Panc1 (cell line): ENCODE results near the gene UCP2. TPM values are rescaled to one million over a fixed set of nuclear protein-coding genes. Genes with fewer than 3 reads are reported as not detected.

Experiments used
- ATAC-seq: fragments of 200-7000 bp; cut with Tn5 transposase; 2 replicates; pipeline ENCODE4 v1.9.1; 2020; ENCODE audit warnings: mild to moderate bottlenecking, moderate library complexity
- BruUV-seq: library from RNA; stranded (reverse); fragments of 400-500 nt; replicated peaks from 2 replicates; lab custom pipeline; 2021; lab: Mats Ljungman, UMichigan
- CTCF ChIA-PET: fragments of 300-600 bp; sonication (Branson Sonifier 250); formaldehyde crosslinking; loops from one replicate; lab custom pipeline; 2022; ENCODE audit warnings: antibody characterized with exemption; lab: Charles Lee
- POLR2A ChIA-PET: fragments of 300-600 bp; sonication (Branson Sonifier 250); formaldehyde crosslinking; loops from one replicate; lab custom pipeline; 2022; ENCODE audit warnings: antibody characterized with exemption; lab: Charles Lee
- DNase-seq: peaks from one replicate; pipeline ENCODE4 v3.0.0-alpha.2; 2010; ENCODE audit warnings: low read depth, low spot score
- H3K27ac ChIP-seq: 2 replicates; pipeline ENCODE4 v1.5.1; 2011; ENCODE audit warnings: mild to moderate bottlenecking, low read length, inconsistent platforms
- H3K27me3 ChIP-seq: fragments of 200-500 bp; sonication (Bioruptor generic); 2 replicates; pipeline ENCODE4 v1.6.0; 2014; ENCODE audit warnings: low read length, inconsistent platforms; ENCODE audit not compliant: control insufficient read depth, insufficient read depth
- H3K36me3 ChIP-seq: fragments of 200-500 bp; sonication (Bioruptor generic); 2 replicates; pipeline ENCODE4 v1.5.1; 2014; ENCODE audit warnings: inconsistent platforms, mild to moderate bottlenecking, low read length, moderate library complexity; ENCODE audit not compliant: control insufficient read depth, insufficient read depth
- H3K4me1 ChIP-seq: 2 replicates; pipeline ENCODE4 v1.5.1; 2011; ENCODE audit warnings: inconsistent platforms, mild to moderate bottlenecking, low read length, moderate library complexity; ENCODE audit not compliant: control insufficient read depth, insufficient read depth
- H3K4me3 ChIP-seq, 2 experiments: 2 replicates each; pipeline ENCODE4 v1.5.1; 2011 to 2012; ENCODE audit warnings: low read depth in 2 of 2, low read length in 2 of 2, mild to moderate bottlenecking in 2 of 2, inconsistent platforms in 1 of 2, moderate library complexity in 1 of 2
- H3K9me3 ChIP-seq: fragments of 200-500 bp; sonication (Bioruptor generic); 2 replicates; pipeline ENCODE4 v1.5.1; 2014; ENCODE audit warnings: low read depth, mild to moderate bottlenecking, inconsistent platforms, low read length, moderate library complexity; ENCODE audit not compliant: control insufficient read depth, insufficient read depth
- POLR2AphosphoS5 ChIP-seq: IDR thresholded peaks from 2 replicates; pipeline ENCODE4 v1.6.1; 2012; ENCODE audit warnings: mild to moderate bottlenecking, low read depth, low read length, moderate library complexity
- REST ChIP-seq, 2 experiments: IDR thresholded peaks; 2 replicates each; pipeline ENCODE4 v1.6.1; 2011 to 2012; ENCODE audit warnings: low read depth in 2 of 2, control low read depth in 1 of 2, low read length in 1 of 2, mild to moderate bottlenecking in 1 of 2, moderate library complexity in 1 of 2; ENCODE audit not compliant: insufficient read depth in 1 of 2
- SIN3A ChIP-seq: IDR thresholded peaks from 2 replicates; pipeline ENCODE4 v1.6.1; 2012; ENCODE audit warnings: low read depth, mild to moderate bottlenecking, low read length, moderate library complexity, borderline replicate concordance; ENCODE audit not compliant: insufficient read depth
- TCF7L2 ChIP-seq: IDR thresholded peaks from 2 replicates; pipeline ENCODE4 v1.6.1; 2011; ENCODE audit warnings: mild to moderate bottlenecking, low read depth, low read length, inconsistent platforms
- in situ Hi-C: cut with HindIII; loops from 2 replicates; pipeline ENCODE4 v1.10.0; 2016; ENCODE audit warnings: low sequenced_read_pairs, low pct_unique_long_range_greater_than_20kb
- intact Hi-C: fragments of 100-400 bp; cut with micrococcal nuclease; formaldehyde crosslinking; loops from one replicate; pipeline ENCODE4 v1.10.0; 2022; ENCODE audit not compliant: unreplicated experiment
- total RNA-seq: library from RNA; stranded (reverse); gene quantifications from one replicate; pipeline ENCODE4 v1.2.1, GENCODE V29; 2021; ENCODE audit not compliant: unreplicated experiment

Gene UCP2
- total RNA-seq, 1 experiment from 2014 or later = 68.8 TPM

DNA sequence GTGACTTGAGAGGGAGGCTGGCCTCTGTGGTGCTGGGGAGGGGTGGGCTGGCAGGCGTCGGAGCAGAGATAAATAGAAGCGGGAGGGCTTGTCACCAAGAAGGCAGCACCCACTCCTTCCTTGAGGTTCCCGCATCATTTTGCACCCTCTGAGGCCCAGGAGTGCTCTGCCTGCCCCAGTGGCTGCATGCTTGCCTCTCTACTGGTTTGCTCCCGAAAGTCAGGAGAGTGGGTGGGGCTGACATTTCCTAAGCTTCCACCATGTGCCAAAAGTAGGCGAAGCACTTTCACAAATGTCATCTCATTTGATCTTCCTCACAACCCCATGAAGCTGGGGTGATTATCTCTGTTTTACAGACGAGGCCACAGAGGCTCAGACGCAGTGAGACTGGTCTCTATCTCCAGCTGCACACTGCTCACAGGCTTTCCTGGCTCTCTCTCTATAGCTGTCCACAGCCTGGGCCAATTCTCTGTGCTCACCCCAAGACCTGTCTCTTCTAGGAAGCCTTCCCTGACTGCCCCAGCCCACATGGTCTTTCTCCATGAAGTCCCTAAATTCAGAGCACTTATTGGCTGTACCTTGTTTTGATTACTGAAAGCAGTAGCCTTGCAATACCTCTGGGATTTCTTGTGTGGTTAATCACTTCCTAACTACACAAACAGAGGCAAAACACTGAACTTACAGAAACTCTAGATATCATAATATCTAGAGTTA lies 28.9 kb upstream of the UCP2 start:
- H3K36me3 ChIP-seq = no peaks in the 10 kb centered on the region
- DNase-seq (no peak), ATAC-seq (no peak)
- no peak overlapping the region for H3K27ac ChIP-seq
- intact Hi-C loops = no loop called here
- CTCF ChIA-PET = no interaction called here
- TF ChIP-seq REST (IDR thresholded peaks at IDR 0.05; ENCODE audit: insufficient read depth in 1 of 2, low read depth in 2 of 2, low read length in 1 of 2) = no peak
- POLR2A ChIA-PET = interaction anchor here (0.6 to 0.7 kb wide), 2 partner anchors 29 to 69 kb away, joined by 3 to 8 read pairs; partner anchors contain the start of gene UCP2
- H3K27me3 ChIP-seq = no peaks in the 10 kb centered on the region
- BruUV-seq = no TSS peak
- H3K4me3 ChIP-seq = no peak overlapping the region
- H3K9me3 ChIP-seq = no peaks in the 10 kb centered on the region
- in situ Hi-C loops = no loop called here
- H3K4me1 ChIP-seq = no peaks in the 10 kb centered on the region

DNA sequence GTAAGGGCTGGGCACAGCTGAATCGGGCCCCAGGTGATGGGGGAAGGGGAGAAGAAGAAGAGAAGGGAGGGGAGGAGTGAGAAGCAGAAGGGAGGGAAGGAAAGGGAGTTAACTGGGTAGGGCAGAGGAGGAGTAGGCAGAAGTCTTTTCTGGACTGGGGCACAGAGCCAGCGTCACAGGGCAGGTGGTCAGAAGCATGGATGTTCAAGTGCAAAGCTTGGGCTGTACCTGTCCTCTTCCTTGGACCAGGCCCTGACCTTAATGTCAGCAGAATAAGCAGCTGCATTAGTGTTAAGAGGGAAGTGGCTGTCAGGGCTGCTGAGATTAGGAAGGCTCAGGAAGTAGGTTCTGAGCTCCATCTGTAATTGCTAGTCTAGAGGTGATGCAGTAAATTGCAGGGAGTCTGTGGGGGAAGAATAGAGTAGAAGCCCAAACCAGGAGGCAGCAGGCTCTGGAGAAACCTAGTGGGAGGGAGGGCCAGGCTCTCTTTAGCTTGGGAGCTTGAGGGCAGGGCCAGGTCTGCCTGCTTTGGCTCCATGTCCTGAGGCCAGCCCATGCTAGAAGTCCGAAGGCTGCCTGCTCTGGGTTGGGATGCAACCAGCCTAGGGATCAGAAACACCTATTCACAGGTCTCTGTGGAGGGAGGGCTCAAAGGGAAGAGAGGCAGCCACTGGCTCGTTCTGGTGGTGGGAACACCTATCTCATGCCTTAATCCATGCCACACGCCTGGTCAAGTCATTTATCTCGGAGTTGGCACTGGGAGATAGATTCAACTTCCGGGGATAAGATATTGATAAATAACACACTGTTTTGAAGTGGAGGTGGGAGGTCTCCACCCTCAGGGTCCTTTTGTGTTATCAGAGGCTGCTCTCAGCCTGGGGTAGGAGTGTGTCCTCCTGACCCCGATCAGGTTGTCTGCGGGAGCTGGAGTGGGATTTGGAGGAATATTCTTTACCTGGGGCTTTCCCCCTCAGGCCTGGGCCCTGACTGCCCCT lies 28.0 kb upstream of the UCP2 start:
- POLR2A ChIA-PET = no interaction called here
- Histone ChIP-seq H3K27me3 (no peaks in the 10 kb centered on the region), H3K4me3 (no peak overlapping the region), H3K36me3 (no peaks in the 10 kb centered on the region), H3K27ac (no peak overlapping the region), H3K9me3 (no peaks in the 10 kb centered on the region), H3K4me1 (no peaks in the 10 kb centered on the region)
- ATAC-seq = peak; percentile 13; the same call in 1 of the 2 replicates
- no TSS peak for BruUV-seq
- no peak for DNase-seq
- TF ChIP-seq POLR2AphosphoS5 = no peak
- TF ChIP-seq REST (IDR thresholded peaks at IDR 0.05; ENCODE audit: insufficient read depth in 1 of 2, low read depth in 2 of 2, low read length in 1 of 2) = no peak
- no peak for TF ChIP-seq TCF7L2
- no peak for TF ChIP-seq SIN3A
- CTCF ChIA-PET = interaction anchor here (0.7 to 1.1 kb wide), 2 partner anchors 9 to 32 kb away, joined by 3 read pairs; no protein-coding TSS in a partner anchor
- in situ Hi-C loops = no loop called here
- intact Hi-C loops = no loop called here
